Measurements from ENCODE around the gene CCDC190.

GRCh38 chr1:162868972-162869371 lies 8.0 kb upstream of the CCDC190 start:
- TF ChIP-seq POU5F1 (IDR thresholded peaks at IDR 0.05; ENCODE audit: borderline replicate concordance, low read depth, low read length, partially characterized antibody) (no peak), ZKSCAN8 (CRISPR knock-in tag; IDR thresholded peaks at IDR 0.05) (no peak)

All from K562 (cell line).